OCI-LY3 (cell line): Measurements from ENCODE around the gene TCTN1.
A peak's percentile ranks its signal among the peaks of the same experiment; 100 is the strongest.

Experiments
- H2AFZ ChIP-seq: fragments of 200-600, 300-600 bp; shearing (Covaris generic); 2 replicates; pipeline ENCODE4 v1.6.0; 2014; ENCODE audit warnings: antibody characterized with exemption, low read depth, low read length
- H3K27ac ChIP-seq: fragments of 200-600, 300-600 bp; sonication (generic); 2 replicates; pipeline ENCODE4 v1.5.1; 2014; ENCODE audit warnings: mild to moderate bottlenecking, low read length, moderate library complexity, mixed read lengths
- H3K27me3 ChIP-seq: fragments of 200-600, 300-600 bp; sonication (generic); 2 replicates; pipeline ENCODE4 v1.6.1; 2014; ENCODE audit warnings: low read depth, low read length, mixed read lengths
- H3K36me3 ChIP-seq: fragments of 200-600, 300-600 bp; sonication (generic); replicated peaks from 2 replicates; pipeline ENCODE3; 2014; ENCODE audit warnings: low read depth, low read length, mixed read lengths
- H3K4me1 ChIP-seq: fragments of 300-600, 200-600 bp; sonication (generic); 2 replicates; pipeline ENCODE4 v1.6.1; 2014; ENCODE audit warnings: low read length, mixed read lengths
- H3K4me2 ChIP-seq: fragments of 200-600, 300-600 bp; sonication (generic); 2 replicates; pipeline ENCODE4 v1.6.1; 2014; ENCODE audit warnings: low read length, mixed read lengths
- H3K4me3 ChIP-seq: fragments of 300-600, 200-600 bp; sonication (generic); 2 replicates; pipeline ENCODE4 v1.5.1; 2014; ENCODE audit warnings: antibody characterized with exemption, mild to moderate bottlenecking, low read length, moderate library complexity
- H3K79me2 ChIP-seq: fragments of 300-600, 200-600 bp; shearing (Covaris generic); 2 replicates; pipeline ENCODE4 v1.6.1; 2014; ENCODE audit warnings: mild to moderate bottlenecking, low read length, mixed read lengths
- H3K9ac ChIP-seq: fragments of 300-600, 200-600 bp; shearing (Covaris generic); 2 replicates; pipeline ENCODE4 v1.6.0; 2014; ENCODE audit warnings: mild to moderate bottlenecking, low read length, moderate library complexity
- H3K9me3 ChIP-seq: fragments of 200-600, 300-600 bp; shearing (Covaris generic); 2 replicates; pipeline ENCODE4 v1.6.1; 2014; ENCODE audit warnings: low read length, mixed read lengths; ENCODE audit not compliant: insufficient read depth
- H4K20me1 ChIP-seq: fragments of 200-600, 300-600 bp; sonication (generic); 2 replicates; pipeline ENCODE4 v1.6.1; 2016; ENCODE audit warnings: low read length, mixed read lengths; ENCODE audit not compliant: insufficient read depth
- CTCF ChIP-seq: fragments of 200-600, 300-600 bp; sonication (generic); IDR thresholded peaks from 2 replicates; pipeline ENCODE4 v1.5.1; 2014; ENCODE audit warnings: antibody characterized with exemption, low read length, low read depth
- EZH2phosphoT487 ChIP-seq: fragments of 200-600 bp; shearing (Covaris generic); IDR thresholded peaks from 2 replicates; pipeline ENCODE4 v1.6.1; 2018; ENCODE audit warnings: antibody characterized with exemption, mixed run types, low read depth

Gene TCTN1

DNA sequence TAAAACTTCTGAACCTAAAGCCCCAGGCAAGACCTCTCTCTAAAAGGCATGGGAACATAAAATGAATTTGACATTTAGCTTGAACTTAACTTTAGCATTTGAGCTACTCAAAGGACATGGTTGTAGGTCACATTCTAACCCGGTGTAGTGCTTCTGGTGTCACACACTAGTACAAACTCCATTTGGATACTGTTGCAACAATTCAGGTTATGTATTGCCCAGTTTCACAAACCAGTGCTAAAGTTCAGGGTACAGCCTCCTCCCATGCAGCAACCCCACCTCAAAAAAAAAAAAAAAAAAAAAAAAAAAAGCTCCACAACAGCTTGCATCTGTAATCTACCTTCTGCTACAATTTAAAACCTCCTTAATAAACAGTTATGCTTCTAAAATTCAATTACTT is 38.6 kb upstream of the TCTN1 start:
- Histone ChIP-seq H3K4me2 (no peak overlapping the region), H3K79me2 (peaks cover 92% of the 10 kb centered on the region), H3K9me3 (peaks cover 18% of the 10 kb centered on the region), H3K27ac (no peak overlapping the region), H3K9ac (no peak overlapping the region), H3K36me3 (peaks cover 31% of the 10 kb centered on the region), H3K4me3 (no peak overlapping the region), H2AFZ (no peak overlapping the region), H3K4me1 (peaks cover 31% of the 10 kb centered on the region), H4K20me1 (peaks cover 76% of the 10 kb centered on the region), H3K27me3 (no peaks in the 10 kb centered on the region)
- no peak for TF ChIP-seq EZH2phosphoT487
- TF ChIP-seq CTCF, result no peak

DNA sequence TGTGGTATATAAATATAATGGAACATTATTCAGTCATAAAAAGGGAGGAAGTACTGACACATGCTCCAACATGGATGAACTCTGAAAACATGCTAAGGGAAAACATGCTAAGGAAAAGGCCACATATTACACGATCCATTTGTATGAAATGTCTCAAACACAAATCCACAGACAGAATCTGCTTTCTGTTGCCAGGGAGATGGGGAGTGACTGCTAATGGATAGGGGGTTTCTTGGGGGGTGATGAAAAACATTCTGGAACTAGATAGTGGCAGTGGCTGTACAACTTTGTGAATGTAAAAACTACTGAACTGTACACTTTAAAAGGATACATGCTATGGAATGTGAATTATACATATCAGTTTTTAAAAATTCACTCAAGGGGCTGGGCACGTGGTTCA is 37.4 kb upstream of the TCTN1 start:
- no peak overlapping the region for H3K4me3 ChIP-seq
- H3K4me1 ChIP-seq, result peaks cover 43% of the 10 kb centered on the region
- H3K9ac ChIP-seq, result no peak overlapping the region
- peaks cover 15% of the 10 kb centered on the region for H3K9me3 ChIP-seq
- H3K27me3 ChIP-seq, result no peaks in the 10 kb centered on the region
- no peak overlapping the region for H2AFZ ChIP-seq
- H3K79me2 ChIP-seq, result peaks cover 100% of the 10 kb centered on the region
- H3K27ac ChIP-seq, result no peak overlapping the region
- TF ChIP-seq EZH2phosphoT487 (no peak), CTCF (no peak)
- no peak overlapping the region for H3K4me2 ChIP-seq
- peaks cover 34% of the 10 kb centered on the region for H3K36me3 ChIP-seq
- peaks cover 86% of the 10 kb centered on the region for H4K20me1 ChIP-seq

DNA sequence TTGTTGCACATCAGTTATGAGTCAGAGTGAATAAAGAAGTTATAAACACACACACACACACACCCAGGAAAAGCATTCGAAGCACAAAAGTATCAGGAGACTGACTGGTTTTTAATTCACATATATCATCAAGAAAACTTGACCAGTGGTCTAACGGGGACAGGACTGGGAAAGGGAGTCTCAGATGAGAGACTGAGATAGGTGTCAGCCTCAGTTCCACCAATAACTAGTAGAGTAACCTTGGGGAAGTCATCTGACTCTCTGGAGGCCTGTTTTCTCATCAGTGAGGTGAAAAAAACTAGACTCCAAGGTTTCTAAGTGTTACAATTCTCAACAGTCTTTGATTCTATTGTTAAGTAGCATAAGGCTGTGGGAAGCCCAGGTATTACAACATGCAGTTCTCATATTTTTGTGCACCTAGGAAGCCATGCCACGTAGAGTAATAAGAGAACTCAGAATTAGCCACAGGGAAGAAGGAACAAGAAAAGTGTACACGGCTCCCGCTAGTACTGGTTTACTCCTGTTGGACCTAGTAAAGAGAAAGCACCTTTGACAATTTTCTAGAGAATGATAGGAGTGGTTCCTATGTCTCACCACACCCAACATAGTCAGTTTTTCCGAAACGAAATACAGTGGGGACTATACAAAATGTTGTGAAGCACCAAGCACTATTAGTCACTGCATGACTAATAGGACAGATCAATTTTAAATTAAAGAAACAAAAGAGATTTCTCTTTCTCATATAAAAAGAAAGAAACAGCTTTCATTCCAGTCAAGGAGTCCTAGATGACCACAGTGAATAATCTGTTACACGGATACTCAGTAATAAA is 35.9 kb upstream of the TCTN1 start:
- Histone ChIP-seq H3K27ac (peak overlapping the region; percentile 80), H3K4me3 (peak overlapping the region; percentile 60), H2AFZ (no peak overlapping the region), H3K27me3 (no peaks in the 10 kb centered on the region), H4K20me1 (peaks cover 83% of the 10 kb centered on the region), H3K9me3 (peaks cover 5% of the 10 kb centered on the region; the same call in 1 of the 2 replicates), H3K36me3 (peaks cover 29% of the 10 kb centered on the region), H3K4me2 (peak overlapping the region; percentile 71), H3K9ac (peak overlapping the region; percentile 29), H3K4me1 (peaks cover 45% of the 10 kb centered on the region), H3K79me2 (peaks cover 100% of the 10 kb centered on the region)
- no peak for TF ChIP-seq EZH2phosphoT487
- no peak for TF ChIP-seq CTCF

DNA sequence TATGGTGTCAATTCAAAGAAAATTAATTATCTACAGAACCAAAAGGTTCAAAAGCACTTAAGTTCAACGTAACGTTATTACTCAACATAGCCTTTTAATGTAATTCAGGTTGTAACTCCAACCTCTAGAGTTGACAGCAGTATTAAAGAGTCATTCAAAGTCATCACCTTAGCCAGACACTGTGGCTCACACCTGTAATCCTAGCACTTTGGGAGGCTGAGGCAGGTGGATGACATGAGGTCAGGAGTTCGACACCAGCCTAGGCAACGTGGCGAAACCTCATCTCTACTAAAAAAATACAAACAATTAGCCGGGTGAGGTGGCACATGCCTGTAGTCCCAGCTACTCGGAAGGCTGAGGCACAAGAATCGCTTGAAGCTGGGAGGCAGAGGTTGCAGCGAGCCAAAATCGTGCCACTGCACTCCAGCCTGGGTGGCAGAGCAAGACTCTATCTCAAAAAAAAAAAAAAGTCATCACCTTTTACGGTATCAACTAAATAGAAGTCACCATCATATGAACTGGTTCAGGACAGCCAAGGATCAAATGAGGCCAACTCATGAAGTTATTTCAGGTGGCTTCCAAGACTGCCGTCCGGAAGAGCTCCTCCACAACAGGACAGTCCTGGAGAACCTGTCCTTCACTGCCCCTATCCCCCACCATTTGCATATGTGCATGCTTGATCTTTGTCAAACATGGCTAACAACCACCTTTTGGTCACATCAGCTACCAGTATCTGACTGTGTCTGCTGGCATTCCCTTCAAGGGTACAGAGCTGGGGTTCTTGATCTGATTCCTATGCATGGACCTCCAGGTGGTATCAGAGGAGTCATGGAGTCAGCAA is 35.0 kb upstream of the TCTN1 start:
- H3K9ac ChIP-seq, result peak overlapping the region; percentile 29
- no peaks in the 10 kb centered on the region for H3K9me3 ChIP-seq
- no peaks in the 10 kb centered on the region for H3K27me3 ChIP-seq
- no peak for TF ChIP-seq EZH2phosphoT487
- TF ChIP-seq CTCF, result no peak
- H2AFZ ChIP-seq, result no peak overlapping the region
- H3K36me3 ChIP-seq, result peaks cover 24% of the 10 kb centered on the region
- H3K4me1 ChIP-seq, result peaks cover 49% of the 10 kb centered on the region
- H4K20me1 ChIP-seq, result peaks cover 78% of the 10 kb centered on the region
- peak overlapping the region; percentile 80 for H3K27ac ChIP-seq
- H3K4me3 ChIP-seq, result peak overlapping the region; percentile 60
- peak overlapping the region; percentile 71 for H3K4me2 ChIP-seq
- peaks cover 92% of the 10 kb centered on the region for H3K79me2 ChIP-seq
